ENCODE results near the gene TSHB.
A peak's percentile ranks its signal among the peaks of the same experiment; 100 is the strongest.

Gene TSHB

GRCh38 chr1:115062542-115063004 is 32.9 kb downstream of the TSHB start:
- H4K91ac ChIP-seq (ENCODE audit: low read depth, low read length, poor library complexity), result no peak overlapping the region
- H2BK120ac ChIP-seq (ENCODE audit: low read depth, low read length), result no peak overlapping the region
- no peak overlapping the region for H2AFZ ChIP-seq (ENCODE audit: low read length)
- H2AK5ac ChIP-seq (ENCODE audit: low read depth, low read length), result no peak overlapping the region
- no peaks in the 10 kb centered on the region for H3K79me1 ChIP-seq (ENCODE audit: low read depth, low read length)
- H2BK12ac ChIP-seq (ENCODE audit: low read length), result no peak overlapping the region
- H3K36me3 ChIP-seq (replicated peaks in 1 of 2; ENCODE audit: control insufficient read depth in 2 of 2, insufficient read depth in 2 of 2, low read length in 2 of 2), result peaks cover 0 to 2% of the 10 kb centered on the region in 2 donors
- peak overlapping the region; percentile 33 for H3K18ac ChIP-seq (ENCODE audit: low read length)
- H3K4me2 ChIP-seq (ENCODE audit: insufficient read depth, low read length, poor library complexity, severe bottlenecking), result no peak overlapping the region
- no peak overlapping the region for H3K27ac ChIP-seq (replicated peaks; ENCODE audit: low read length)
- H3K4me1 ChIP-seq (ENCODE audit: control insufficient read depth in 2 of 2, insufficient read depth in 1 of 2, low read depth in 1 of 2, low read length in 2 of 2), result peaks cover 0 to 7% of the 10 kb centered on the region in 2 donors
- no peak overlapping the region for H4K8ac ChIP-seq (ENCODE audit: low read depth, low read length)
- no CpG with 5 or more reads among the region's 7 CpGs for WGBS, 2 donors (ENCODE audit: extremely low coverage in 2 of 2, insufficient read length in 2 of 2, insufficient replicate concordance in 1 of 2)
- H2BK5ac ChIP-seq (ENCODE audit: low read length), result no peak overlapping the region
- no peaks in the 10 kb centered on the region for H3K9me3 ChIP-seq (replicated peaks in 1 of 2; ENCODE audit: control insufficient read depth in 2 of 2, insufficient read depth in 1 of 2, low read depth in 1 of 2, low read length in 2 of 2)
- no peaks in the 10 kb centered on the region for H3K27me3 ChIP-seq (ENCODE audit: control insufficient read depth in 3 of 3, insufficient read depth in 3 of 3, low read depth in 1 of 3, low read length in 3 of 3)
- DNase-seq (ENCODE audit: low spot score), result no peak
- no peak overlapping the region for H3K14ac ChIP-seq (ENCODE audit: low read length)
- H3K9ac ChIP-seq (ENCODE audit: low read depth, low read length, poor library complexity), result no peak overlapping the region
- H2BK15ac ChIP-seq (ENCODE audit: low read length), result no peak overlapping the region
- H3K23ac ChIP-seq (ENCODE audit: low read depth, low read length, poor library complexity), result no peak overlapping the region
- no peak overlapping the region for H3K4ac ChIP-seq (ENCODE audit: low read length)
- H3K4me3 ChIP-seq (ENCODE audit: low read length in 2 of 2), result no peak overlapping the region

- Histone ChIP-seq H3K4me1 (ENCODE audit: control insufficient read depth in 2 of 2, insufficient read depth in 1 of 2, low read depth in 1 of 2, low read length in 2 of 2) (peaks cover 0 to under 1% of the 10 kb centered on the region in 2 donors), H3K79me1 (ENCODE audit: low read depth, low read length) (no peaks in the 10 kb centered on the region), H2BK15ac (ENCODE audit: low read length) (no peak overlapping the region), H3K36me3 (replicated peaks in 1 of 2; ENCODE audit: control insufficient read depth in 2 of 2, insufficient read depth in 2 of 2, low read length in 2 of 2) (no peaks in the 10 kb centered on the region), H2BK120ac (ENCODE audit: low read depth, low read length) (no peak overlapping the region), H3K9me3 (replicated peaks in 1 of 2; ENCODE audit: control insufficient read depth in 2 of 2, insufficient read depth in 1 of 2, low read depth in 1 of 2, low read length in 2 of 2) (no peaks in the 10 kb centered on the region), H2BK12ac (ENCODE audit: low read length) (no peak overlapping the region), H2AK5ac (ENCODE audit: low read depth, low read length) (no peak overlapping the region), H3K9ac (ENCODE audit: low read depth, low read length, poor library complexity) (no peak overlapping the region), H3K18ac (ENCODE audit: low read length) (no peak overlapping the region), H2AFZ (ENCODE audit: low read length) (no peak overlapping the region), H3K27ac (replicated peaks; ENCODE audit: low read length) (no peak overlapping the region), H3K14ac (ENCODE audit: low read length) (no peak overlapping the region), H3K23ac (ENCODE audit: low read depth, low read length, poor library complexity) (no peak overlapping the region), H2BK5ac (ENCODE audit: low read length) (no peak overlapping the region), H3K27me3 (ENCODE audit: control insufficient read depth in 3 of 3, insufficient read depth in 3 of 3, low read depth in 1 of 3, low read length in 3 of 3) (no peaks in the 10 kb centered on the region), H3K4me2 (ENCODE audit: insufficient read depth, low read length, poor library complexity, severe bottlenecking) (no peak overlapping the region), H3K4me3 (ENCODE audit: low read length in 2 of 2) (no peak overlapping the region), H4K91ac (ENCODE audit: low read depth, low read length, poor library complexity) (no peak overlapping the region), H3K4ac (ENCODE audit: low read length) (no peak overlapping the region), H4K8ac (ENCODE audit: low read depth, low read length) (no peak overlapping the region)
- no CpG with 5 or more reads among the region's 7 CpGs for WGBS, 2 donors (ENCODE audit: extremely low coverage in 2 of 2, insufficient read length in 2 of 2, insufficient replicate concordance in 1 of 2)
- DNase-seq (ENCODE audit: low spot score), result no peak
Measured at GRCh38 chr1:115063228-115063901, 33.7 kb downstream of the TSHB start.

GRCh38 chr1:115064461-115064860 is 34.8 kb downstream of the TSHB start:
- WGBS, 2 donors (ENCODE audit: extremely low coverage in 2 of 2, insufficient read length in 2 of 2, insufficient replicate concordance in 1 of 2), result no CpG with 5 or more reads among the region's 3 CpGs
- no peak overlapping the region for H2AFZ ChIP-seq (ENCODE audit: low read length)
- no peak overlapping the region for H2BK15ac ChIP-seq (ENCODE audit: low read length)
- no peak overlapping the region for H2BK120ac ChIP-seq (ENCODE audit: low read depth, low read length)
- no peak overlapping the region for H2BK5ac ChIP-seq (ENCODE audit: low read length)
- H3K4me3 ChIP-seq (ENCODE audit: low read length in 2 of 2), result no peak overlapping the region
- H3K18ac ChIP-seq (ENCODE audit: low read length), result no peak overlapping the region
- H3K4me1 ChIP-seq (ENCODE audit: control insufficient read depth in 2 of 2, insufficient read depth in 1 of 2, low read depth in 1 of 2, low read length in 2 of 2), result no peaks in the 10 kb centered on the region
- no peak overlapping the region for H2AK5ac ChIP-seq (ENCODE audit: low read depth, low read length)
- no peaks in the 10 kb centered on the region for H3K9me3 ChIP-seq (replicated peaks in 1 of 2; ENCODE audit: control insufficient read depth in 2 of 2, insufficient read depth in 1 of 2, low read depth in 1 of 2, low read length in 2 of 2)
- H2BK12ac ChIP-seq (ENCODE audit: low read length), result no peak overlapping the region
- H3K27ac ChIP-seq (replicated peaks; ENCODE audit: low read length), result no peak overlapping the region
- no peak overlapping the region for H3K9ac ChIP-seq (ENCODE audit: low read depth, low read length, poor library complexity)
- no peak overlapping the region for H3K4ac ChIP-seq (ENCODE audit: low read length)
- no peak overlapping the region for H3K4me2 ChIP-seq (ENCODE audit: insufficient read depth, low read length, poor library complexity, severe bottlenecking)
- no peak overlapping the region for H4K91ac ChIP-seq (ENCODE audit: low read depth, low read length, poor library complexity)
- H3K14ac ChIP-seq (ENCODE audit: low read length), result no peak overlapping the region
- DNase-seq (ENCODE audit: low spot score), result no peak
- no peaks in the 10 kb centered on the region for H3K79me1 ChIP-seq (ENCODE audit: low read depth, low read length)
- H4K8ac ChIP-seq (ENCODE audit: low read depth, low read length), result no peak overlapping the region
- H3K27me3 ChIP-seq (ENCODE audit: control insufficient read depth in 3 of 3, insufficient read depth in 3 of 3, low read depth in 1 of 3, low read length in 3 of 3), result no peaks in the 10 kb centered on the region
- peaks cover 0 to 4% of the 10 kb centered on the region in 2 donors for H3K36me3 ChIP-seq (replicated peaks in 1 of 2; ENCODE audit: control insufficient read depth in 2 of 2, insufficient read depth in 2 of 2, low read length in 2 of 2)
- H3K23ac ChIP-seq (ENCODE audit: low read depth, low read length, poor library complexity), result no peak overlapping the region

- Histone ChIP-seq H2BK15ac (ENCODE audit: low read length) (no peak overlapping the region), H3K27ac (replicated peaks; ENCODE audit: low read length) (no peak overlapping the region), H3K4me2 (ENCODE audit: insufficient read depth, low read length, poor library complexity, severe bottlenecking) (no peak overlapping the region), H3K9ac (ENCODE audit: low read depth, low read length, poor library complexity) (no peak overlapping the region), H4K91ac (ENCODE audit: low read depth, low read length, poor library complexity) (no peak overlapping the region), H3K23ac (ENCODE audit: low read depth, low read length, poor library complexity) (no peak overlapping the region), H3K36me3 (replicated peaks in 1 of 2; ENCODE audit: control insufficient read depth in 2 of 2, insufficient read depth in 2 of 2, low read length in 2 of 2) (peaks cover 0 to 4% of the 10 kb centered on the region in 2 donors), H3K9me3 (replicated peaks in 1 of 2; ENCODE audit: control insufficient read depth in 2 of 2, insufficient read depth in 1 of 2, low read depth in 1 of 2, low read length in 2 of 2) (no peaks in the 10 kb centered on the region), H3K4ac (ENCODE audit: low read length) (no peak overlapping the region), H2BK5ac (ENCODE audit: low read length) (no peak overlapping the region), H3K4me3 (ENCODE audit: low read length in 2 of 2) (no peak overlapping the region), H4K8ac (ENCODE audit: low read depth, low read length) (no peak overlapping the region), H3K27me3 (ENCODE audit: control insufficient read depth in 3 of 3, insufficient read depth in 3 of 3, low read depth in 1 of 3, low read length in 3 of 3) (no peaks in the 10 kb centered on the region), H2AFZ (ENCODE audit: low read length) (no peak overlapping the region), H2BK120ac (ENCODE audit: low read depth, low read length) (no peak overlapping the region), H3K14ac (ENCODE audit: low read length) (no peak overlapping the region), H3K79me1 (ENCODE audit: low read depth, low read length) (no peaks in the 10 kb centered on the region), H2AK5ac (ENCODE audit: low read depth, low read length) (no peak overlapping the region), H3K4me1 (ENCODE audit: control insufficient read depth in 2 of 2, insufficient read depth in 1 of 2, low read depth in 1 of 2, low read length in 2 of 2) (no peaks in the 10 kb centered on the region), H3K18ac (ENCODE audit: low read length) (no peak overlapping the region), H2BK12ac (ENCODE audit: low read length) (no peak overlapping the region)
- no peak for DNase-seq (ENCODE audit: low spot score)
- WGBS, 2 donors (ENCODE audit: extremely low coverage in 2 of 2, insufficient read length in 2 of 2, insufficient replicate concordance in 1 of 2), result no CpG with 5 or more reads among the region's 6 CpGs
Measured at GRCh38 chr1:115065021-115065420, 35.4 kb downstream of the TSHB start.

Measured in neuronal stem cell (in vitro differentiated cells).